ENCODE measurements around the gene PYGM. TPM values are rescaled to one million over a fixed set of nuclear protein-coding genes. Genes with fewer than 3 reads are reported as not detected.

PYGM gene
- total RNA-seq, 1 experiment from 2014 or later: 3.6 TPM

GRCh38 chr11:64803846-64804345 is 44.1 kb upstream of the PYGM start:
- peak overlapping the region; percentile 71 for H3K4me2 ChIP-seq (ENCODE audit: insufficient read depth, insufficient read length, low read length)
- H3K27me3 ChIP-seq (ENCODE audit: insufficient read depth, low read length): no peaks in the 10 kb centered on the region
- no peak overlapping the region for H3K56ac ChIP-seq (ENCODE audit: insufficient read length, low read depth, low read length)
- peak overlapping the region; percentile 8 for H3K9ac ChIP-seq (ENCODE audit: extremely low read depth, insufficient read length, low read length)
- H3K9me3 Mint-ChIP-seq: no peaks in the 10 kb centered on the region
- H3K18ac ChIP-seq (ENCODE audit: insufficient read length, low read depth, low read length): peak overlapping the region; percentile 32
- H3K27me3 Mint-ChIP-seq (ENCODE audit: low read depth): no peaks in the 10 kb centered on the region
- H2BK5ac ChIP-seq (ENCODE audit: insufficient read length, low read length): no peak overlapping the region
- H4K91ac ChIP-seq (ENCODE audit: insufficient read length, low read depth, low read length): no peak overlapping the region
- no peak overlapping the region for H4K8ac ChIP-seq (replicated peaks; ENCODE audit: insufficient read length, low read depth, low read length)
- no peaks in the 10 kb centered on the region for H3K79me2 ChIP-seq (ENCODE audit: insufficient read depth, low read length)
- no peaks in the 10 kb centered on the region for H3K79me1 ChIP-seq (ENCODE audit: insufficient read depth, low read depth, low read length, poor library complexity, severe bottlenecking)
- peak overlapping the region; percentile 83 to 90 for H3K4me3 Mint-ChIP-seq
- H3K27ac ChIP-seq (ENCODE audit: insufficient read length, low read depth, low read length): no peak overlapping the region
- H4K20me1 ChIP-seq (ENCODE audit: control insufficient read depth, insufficient read depth, insufficient read length): no peaks in the 10 kb centered on the region
- peak overlapping the region; percentile 91 to 99 (median 93) for H3K27ac Mint-ChIP-seq
- H2BK15ac ChIP-seq (ENCODE audit: low read depth, low read length): no peak overlapping the region
- H3K4me1 Mint-ChIP-seq: peaks cover 11 to 14% of the 10 kb centered on the region in 2 experiments
- no peak overlapping the region for H3K4ac ChIP-seq (ENCODE audit: low read depth, low read length)
- no peaks in the 10 kb centered on the region for H3K4me1 ChIP-seq (ENCODE audit: insufficient read depth, low read length)
- H2BK12ac ChIP-seq (ENCODE audit: insufficient read length, low read depth, low read length): no peak overlapping the region
- no peak for TF ChIP-seq CTCF (conservative IDR thresholded peaks at IDR 0.05)
- H3K36me3 Mint-ChIP-seq (ENCODE audit: insufficient read depth in 1 of 3, low read depth in 3 of 3): peaks cover 6 to 39% (median 29%) of the 10 kb centered on the region in 3 experiments; a peak in 6 of 7 replicates
- no peak overlapping the region for H2AFZ ChIP-seq (ENCODE audit: low read length)
- no peak overlapping the region for H3T11ph ChIP-seq (ENCODE audit: low read length)
- no peak overlapping the region for H2BK120ac ChIP-seq (ENCODE audit: low read depth, low read length, poor library complexity, severe bottlenecking)
- H2BK20ac ChIP-seq (ENCODE audit: low read depth, low read length, poor library complexity, severe bottlenecking): no peak overlapping the region
- H3K23me2 ChIP-seq (ENCODE audit: insufficient read length, low read depth, low read length, poor library complexity, severe bottlenecking): peaks cover 8% of the 10 kb centered on the region
- no peaks in the 10 kb centered on the region for H3K9me3 ChIP-seq (ENCODE audit: control insufficient read depth, low read depth, low read length)
- H3K23ac ChIP-seq (ENCODE audit: insufficient read length, low read depth, low read length): no peak overlapping the region
- no peak overlapping the region for H4K5ac ChIP-seq (ENCODE audit: insufficient read length, low read depth, low read length)
- peak; percentile 77 for DNase-seq
- H3K14ac ChIP-seq (ENCODE audit: insufficient read depth, low read length): no peak overlapping the region
- WGBS (ENCODE audit: extremely low coverage, insufficient read length, low lambda C conversion rate): no CpG with 5 or more reads among the region's 15 CpGs
- H2AK5ac ChIP-seq (ENCODE audit: insufficient read length, low read length): no peak overlapping the region

Measured in H9 (cell line).